HG02852 (cell line): ENCODE results near the gene CD46.

Experiments used
- ATAC-seq: cut with Tn5 transposase; IDR thresholded peaks from one replicate; pipeline ENCODE4 v1.9.1; 2021; ENCODE audit warnings: mild to moderate bottlenecking, moderate library complexity; ENCODE audit not compliant: unreplicated experiment

Gene CD46

GRCh38 chr1:207812778-207813511 lies 61.1 kb downstream of the CD46 start:
- ATAC-seq = no peak

DNA sequence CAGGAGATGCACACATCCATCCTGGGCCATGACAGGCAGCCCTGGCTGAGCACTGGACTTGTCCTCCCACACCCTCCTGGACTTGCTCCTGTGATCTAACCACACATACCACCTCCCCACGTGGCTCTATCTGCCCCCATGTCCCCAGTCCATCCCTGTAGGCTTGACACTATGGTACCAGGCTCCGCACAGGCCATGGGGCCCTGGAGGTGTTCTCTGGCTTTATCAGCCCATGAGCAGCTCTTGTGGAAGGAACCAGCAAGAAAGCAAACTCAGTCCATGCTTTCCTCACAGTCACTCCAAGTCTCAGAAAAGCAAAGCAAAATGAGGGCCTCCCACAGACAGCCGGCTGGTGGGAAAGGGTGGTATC lies 61.6 kb downstream of the CD46 start:
- ATAC-seq = no peak

DNA sequence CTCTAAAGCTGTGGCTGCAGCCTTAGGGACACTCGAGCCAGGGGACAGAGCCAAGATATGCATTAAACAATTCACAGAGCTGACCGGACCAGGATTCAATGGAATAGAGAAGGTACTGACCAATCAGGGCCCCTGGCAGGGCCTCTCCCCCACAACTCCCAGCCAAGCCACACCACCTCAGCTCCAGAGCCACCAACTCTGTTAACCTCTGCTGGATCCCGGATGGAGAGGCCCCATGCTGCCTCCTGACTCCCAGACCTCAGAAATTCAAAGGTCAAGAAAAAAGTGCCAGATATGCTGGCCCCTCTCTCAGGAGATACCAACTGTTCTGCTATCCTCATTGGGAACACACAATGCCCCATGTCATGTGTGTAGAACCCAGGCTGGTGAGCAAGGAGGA lies 62.1 kb downstream of the CD46 start:
- no peak for ATAC-seq

- ATAC-seq = no peak
Measured at GRCh38 chr1:207814469-207814868, 62.6 kb downstream of the CD46 start.

GRCh38 chr1:207815466-207815865 lies 63.6 kb downstream of the CD46 start:
- ATAC-seq = no peak

DNA sequence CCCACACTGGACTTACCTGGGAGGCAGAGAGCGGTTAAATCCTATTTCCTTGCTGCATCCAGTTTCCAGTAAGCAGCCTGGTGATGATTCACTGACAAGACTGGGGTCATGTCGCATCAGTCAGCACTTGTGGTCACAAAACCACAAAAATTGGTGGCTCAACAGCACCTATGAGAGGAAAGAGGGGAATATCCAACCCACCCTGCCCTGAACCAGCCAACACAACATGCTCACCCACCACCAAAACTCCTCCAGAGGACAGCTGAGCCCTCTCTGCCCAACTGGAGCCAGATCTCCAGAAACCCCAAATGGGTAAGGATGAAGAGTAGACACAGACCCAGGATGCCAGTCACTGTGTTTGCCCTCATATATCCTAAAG lies 64.0 kb downstream of the CD46 start:
- no peak for ATAC-seq

DNA sequence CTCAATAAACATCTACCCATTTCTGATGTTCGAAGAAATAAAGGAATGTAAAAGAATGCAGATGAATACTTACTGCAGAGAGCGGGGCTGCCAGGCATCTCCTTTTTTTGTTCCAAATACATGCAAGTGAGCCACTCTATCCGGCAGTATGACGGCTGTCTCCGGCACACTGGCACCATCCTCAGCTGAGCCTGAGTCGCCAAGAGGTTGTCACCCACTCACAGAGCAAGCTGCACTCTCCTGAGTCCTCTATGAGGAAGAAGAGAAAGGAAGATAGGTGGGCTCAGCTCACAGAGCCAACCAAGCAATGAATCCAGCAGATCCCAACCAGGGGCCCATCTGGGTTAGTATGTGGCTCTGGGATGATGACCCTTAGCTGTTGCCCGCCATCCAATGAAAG lies 65.3 kb downstream of the CD46 start:
- ATAC-seq = no peak

GRCh38 chr1:207817778-207818751 lies 66.2 kb downstream of the CD46 start:
- no peak for ATAC-seq

GRCh38 chr1:207818971-207819451 lies 67.2 kb downstream of the CD46 start:
- ATAC-seq = no peak

DNA sequence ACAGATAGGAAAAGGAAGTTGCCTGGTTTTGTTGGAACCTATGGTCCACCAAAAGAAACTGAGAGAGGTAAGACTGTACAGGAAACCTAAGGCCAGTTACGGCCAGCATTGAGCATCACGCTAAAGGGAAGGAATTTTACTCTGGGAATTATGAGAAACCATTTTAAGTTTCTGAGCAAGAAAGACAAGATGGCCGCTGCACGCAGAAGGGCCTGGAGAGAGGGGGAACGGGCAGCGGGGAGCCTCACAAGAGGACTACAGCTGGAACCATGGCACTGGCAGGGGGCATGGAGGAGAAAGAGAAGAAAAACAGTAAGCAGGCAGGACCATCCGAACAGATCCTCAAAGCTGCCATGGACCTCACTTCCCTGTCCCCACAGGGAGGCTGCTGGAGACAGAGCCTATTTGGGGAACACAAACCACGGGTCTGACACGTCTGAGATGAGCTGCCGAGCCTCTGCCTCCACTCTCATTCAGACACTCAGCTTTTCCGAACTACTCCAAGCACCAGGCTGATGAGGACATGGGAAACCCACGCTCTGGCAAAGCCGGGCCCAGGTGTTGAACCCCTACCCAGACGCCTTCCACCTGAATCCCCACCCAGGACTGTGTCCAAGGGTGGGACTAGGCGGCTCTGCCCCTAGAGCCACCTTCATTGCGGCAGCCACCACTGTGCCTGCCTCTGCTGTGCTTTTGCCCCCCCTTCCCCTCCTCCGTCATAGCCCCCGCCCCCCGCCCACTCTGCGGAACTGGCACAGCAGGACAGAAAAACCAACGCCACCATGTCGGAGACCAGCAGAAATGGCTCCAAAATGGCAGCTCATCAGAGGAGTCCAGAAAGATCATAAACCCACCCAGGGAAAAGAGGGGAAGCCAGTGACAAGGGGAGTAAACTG lies 69.0 kb downstream of the CD46 start:
- no peak for ATAC-seq

- no peak for ATAC-seq
Measured at GRCh38 chr1:207821464-207822045, 69.7 kb downstream of the CD46 start.

DNA sequence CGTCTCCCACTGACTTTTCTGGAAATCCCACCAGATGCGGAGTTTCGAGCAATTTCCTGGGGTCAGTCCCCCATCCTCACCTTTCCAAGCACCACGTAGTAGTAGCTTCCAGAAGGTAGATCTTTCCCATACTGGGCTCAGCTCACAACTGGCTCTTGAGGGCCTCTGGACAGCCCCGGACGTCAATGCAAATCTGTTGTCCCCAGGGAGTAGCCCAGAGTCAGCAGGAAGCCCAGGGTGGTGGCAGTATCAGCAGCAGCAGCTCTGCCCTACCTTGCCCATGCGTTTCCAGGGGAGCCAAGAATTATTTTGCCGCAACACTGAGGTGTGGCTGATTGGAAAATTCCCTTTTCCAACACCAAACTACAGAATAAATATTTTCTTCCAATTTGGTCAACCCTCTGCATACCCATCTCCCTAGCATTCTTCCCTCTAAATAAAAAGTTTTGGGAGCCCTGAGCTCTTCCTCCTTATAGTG lies 70.3 kb downstream of the CD46 start:
- peak; percentile 27 for ATAC-seq

GRCh38 chr1:207822602-207823451 lies 71.0 kb downstream of the CD46 start:
- peak; percentile 69 for ATAC-seq

DNA sequence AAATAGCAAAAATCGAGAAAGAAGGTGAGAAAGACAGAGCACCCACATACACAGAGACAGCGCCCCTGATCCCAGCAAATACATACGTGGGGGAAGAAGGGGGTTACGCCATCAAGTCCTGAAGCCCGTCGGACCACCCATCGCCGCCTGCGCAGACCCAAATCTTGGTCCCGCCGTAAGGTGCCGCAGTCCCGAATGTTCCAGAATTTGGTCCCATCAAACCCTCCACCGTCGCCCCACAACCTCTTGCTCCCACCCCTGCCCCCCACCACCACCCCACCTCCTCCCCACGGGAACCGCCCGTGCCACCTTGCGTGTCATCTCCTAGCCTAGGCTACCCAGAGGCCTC lies 71.7 kb downstream of the CD46 start:
- ATAC-seq = no peak

GRCh38 chr1:207823880-207824566 lies 72.2 kb downstream of the CD46 start:
- ATAC-seq = peak; percentile 19

GRCh38 chr1:207824691-207825408 lies 73.0 kb downstream of the CD46 start:
- no peak for ATAC-seq

- ATAC-seq = no peak
Measured at GRCh38 chr1:207825409-207825695, 73.5 kb downstream of the CD46 start.

- peak; percentile 65 for ATAC-seq
Measured at GRCh38 chr1:207825719-207826556, 74.1 kb downstream of the CD46 start.
